Testis (tissue), 2 donors: ENCODE data around the gene TCF21.

Experiments used
- POLR2A ChIP-seq: fragments of 450-650 bp; IDR thresholded peaks from one replicate; pipeline ENCODE4 v1.6.1; 2017; ENCODE audit warnings: antibody characterized with exemption, mild to moderate bottlenecking, moderate library complexity
- TF ChIP-seq, protein P1 (sequence below), 3 experiments: fragments of 450-650 bp in 2 of 3; fragments of 200-600 bp in 1 of 3; sonication (generic) in 1 of 3; IDR thresholded peaks; one replicate each; pipeline ENCODE4 v1.5.1; 2016 to 2019; ENCODE audit warnings: antibody characterized with exemption in 3 of 3, mild to moderate bottlenecking in 2 of 3, moderate library complexity in 1 of 3

DNA sequence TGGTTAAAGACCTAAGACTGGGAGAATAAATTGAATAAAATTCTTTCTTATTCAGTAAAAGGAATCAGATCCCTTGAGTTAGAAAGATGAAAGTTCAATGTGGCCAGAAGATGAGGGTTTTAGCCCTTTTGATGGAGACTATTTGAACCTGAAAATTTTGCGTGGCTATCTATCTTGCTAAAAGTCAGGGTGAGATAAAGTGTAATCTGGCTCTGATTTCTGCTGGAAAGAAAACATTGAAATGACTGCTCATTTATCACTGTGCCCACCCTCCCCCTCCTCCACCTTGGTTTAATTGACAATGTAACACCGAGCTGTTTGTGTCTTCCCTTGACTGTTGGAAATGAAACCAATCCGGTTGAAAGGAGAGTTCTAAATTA lies 32.9 kb upstream of the TCF21 start:
- TF ChIP-seq POLR2A = no peak
- TF ChIP-seq, protein P1, sequence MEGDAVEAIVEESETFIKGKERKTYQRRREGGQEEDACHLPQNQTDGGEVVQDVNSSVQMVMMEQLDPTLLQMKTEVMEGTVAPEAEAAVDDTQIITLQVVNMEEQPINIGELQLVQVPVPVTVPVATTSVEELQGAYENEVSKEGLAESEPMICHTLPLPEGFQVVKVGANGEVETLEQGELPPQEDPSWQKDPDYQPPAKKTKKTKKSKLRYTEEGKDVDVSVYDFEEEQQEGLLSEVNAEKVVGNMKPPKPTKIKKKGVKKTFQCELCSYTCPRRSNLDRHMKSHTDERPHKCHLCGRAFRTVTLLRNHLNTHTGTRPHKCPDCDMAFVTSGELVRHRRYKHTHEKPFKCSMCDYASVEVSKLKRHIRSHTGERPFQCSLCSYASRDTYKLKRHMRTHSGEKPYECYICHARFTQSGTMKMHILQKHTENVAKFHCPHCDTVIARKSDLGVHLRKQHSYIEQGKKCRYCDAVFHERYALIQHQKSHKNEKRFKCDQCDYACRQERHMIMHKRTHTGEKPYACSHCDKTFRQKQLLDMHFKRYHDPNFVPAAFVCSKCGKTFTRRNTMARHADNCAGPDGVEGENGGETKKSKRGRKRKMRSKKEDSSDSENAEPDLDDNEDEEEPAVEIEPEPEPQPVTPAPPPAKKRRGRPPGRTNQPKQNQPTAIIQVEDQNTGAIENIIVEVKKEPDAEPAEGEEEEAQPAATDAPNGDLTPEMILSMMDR (IDR thresholded peaks at IDR 0.05) = no peak
